ENCODE data around the gene CCDC83.
"Not testable (repeated sequence)": the region's sequence is repeated elsewhere in the genome, so short reads cannot be mapped to it uniquely, and the experiment has no call there.

Gene CCDC83

GRCh38 chr11:85835729-85836128, 19.5 kb upstream of the CCDC83 start:
- no peak for DNase-seq (ENCODE audit: low read depth in 2 of 2)

GRCh38 chr11:85840932-85841331, 14.3 kb upstream of the CCDC83 start:
- not testable (repeated sequence) for DNase-seq (ENCODE audit: low read depth in 2 of 2)

DNA sequence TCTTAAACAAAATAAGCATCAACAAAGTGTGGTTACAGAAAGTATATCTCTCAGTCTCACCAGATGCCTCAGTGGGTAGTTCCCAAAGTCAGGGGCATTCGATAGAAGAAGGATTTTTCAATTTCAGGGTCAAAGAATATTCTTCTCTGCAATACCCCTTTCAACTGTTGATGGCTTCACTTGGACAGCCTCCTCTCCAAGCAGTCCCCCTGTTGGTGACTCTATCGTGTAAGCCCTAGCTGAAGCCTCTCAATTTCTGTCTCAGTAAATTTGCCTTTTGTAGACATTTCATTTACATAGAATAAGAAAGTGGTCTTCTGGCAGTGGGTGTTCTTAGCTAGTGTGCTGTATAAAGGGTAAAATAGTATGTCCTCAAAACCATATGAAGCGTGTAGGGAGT, 11.3 kb upstream of the CCDC83 start:
- DNase-seq (ENCODE audit: low read depth in 2 of 2), result no peak

GRCh38 chr11:85844439-85845123, 10.6 kb upstream of the CCDC83 start:
- no peak for DNase-seq (ENCODE audit: low read depth in 2 of 2)

GRCh38 chr11:85845124-85845631, 10.0 kb upstream of the CCDC83 start:
- DNase-seq (ENCODE audit: low read depth in 2 of 2), result no peak

DNA sequence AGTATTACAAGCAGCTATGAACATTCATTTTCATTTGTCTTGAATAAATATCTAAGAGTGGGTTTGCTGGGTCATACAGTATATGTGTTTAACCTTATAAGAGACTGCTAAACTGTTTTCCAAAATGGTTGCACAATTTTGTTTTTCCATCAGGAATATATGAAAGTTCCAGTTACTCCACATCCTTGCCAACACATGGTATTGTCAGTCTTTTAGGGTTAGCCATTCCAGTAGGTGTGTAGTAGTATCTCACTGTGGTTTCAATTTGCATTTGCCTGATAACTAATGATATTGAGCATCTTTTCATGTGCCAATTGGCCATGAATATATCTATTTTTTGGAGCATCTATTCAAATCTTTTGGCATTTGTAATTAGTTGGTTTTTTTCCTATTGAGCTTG, 7.7 kb upstream of the CCDC83 start:
- no peak for DNase-seq (ENCODE audit: low read depth in 2 of 2)

GRCh38 chr11:85848006-85848405, 7.2 kb upstream of the CCDC83 start:
- DNase-seq (ENCODE audit: low read depth in 2 of 2), result no peak

DNA sequence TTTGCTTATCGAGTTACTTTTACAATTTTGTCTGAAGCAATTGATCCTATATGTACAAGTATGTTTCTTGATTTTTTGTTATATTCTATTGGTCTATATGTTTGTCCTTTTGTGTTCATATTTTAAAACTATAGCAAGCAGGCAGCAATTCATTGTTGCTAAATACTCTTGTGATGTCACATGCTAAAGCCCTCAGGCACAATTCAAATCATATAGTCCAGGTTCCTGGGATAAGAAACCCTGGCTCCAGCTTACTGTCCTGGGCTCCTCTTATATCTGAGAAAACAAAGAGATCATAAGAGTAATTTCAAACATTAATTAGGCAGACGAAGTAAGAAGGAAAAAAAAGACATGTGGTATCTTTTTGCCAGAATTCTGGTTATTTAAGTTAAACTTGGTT, 6.6 kb upstream of the CCDC83 start:
- no peak for DNase-seq (ENCODE audit: low read depth in 2 of 2)

DNA sequence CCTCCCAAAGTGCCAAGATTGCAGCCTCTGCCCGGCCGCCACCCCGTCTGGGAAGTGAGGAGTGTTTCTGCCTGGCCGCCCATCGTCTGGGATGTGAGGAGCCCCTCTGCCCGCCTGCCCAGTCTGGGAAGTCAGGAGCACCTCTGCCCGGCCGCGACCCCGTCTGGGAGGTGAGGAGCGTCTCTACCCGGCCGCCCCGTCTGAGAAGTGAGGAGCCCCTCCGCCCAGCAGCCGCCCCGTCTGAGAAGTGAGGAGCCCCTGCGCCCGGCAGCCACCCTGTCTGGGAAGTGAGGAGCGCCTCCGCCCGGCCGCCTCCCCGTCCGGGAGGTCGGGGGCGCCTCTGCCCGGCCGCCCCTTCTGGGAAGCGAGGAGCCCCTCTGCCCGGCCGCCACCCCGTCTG, 2.4 kb upstream of the CCDC83 start:
- DNase-seq (ENCODE audit: low read depth in 2 of 2), result not testable (repeated sequence)

DNA sequence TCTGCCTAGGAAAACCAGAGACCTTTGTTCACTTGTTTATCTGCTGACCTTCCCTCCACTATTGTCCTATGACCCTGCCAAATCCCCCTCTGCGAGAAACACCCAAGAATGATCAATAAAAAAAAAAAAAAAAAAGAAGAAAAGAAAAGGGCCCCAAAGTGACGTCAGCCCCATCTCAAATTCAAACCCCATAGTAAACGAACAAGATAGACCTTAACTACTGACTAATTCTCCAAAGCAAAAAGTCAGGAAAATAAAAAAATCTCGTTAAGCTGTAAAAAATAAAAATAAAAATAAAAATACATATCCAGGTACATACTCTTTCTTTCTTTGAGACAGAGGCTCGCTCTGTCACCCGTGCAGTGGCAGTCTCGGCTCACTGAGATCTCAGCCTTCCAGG, 1.6 kb upstream of the CCDC83 start:
- DNase-seq (ENCODE audit: low read depth in 2 of 2), result not testable (repeated sequence)

DNA sequence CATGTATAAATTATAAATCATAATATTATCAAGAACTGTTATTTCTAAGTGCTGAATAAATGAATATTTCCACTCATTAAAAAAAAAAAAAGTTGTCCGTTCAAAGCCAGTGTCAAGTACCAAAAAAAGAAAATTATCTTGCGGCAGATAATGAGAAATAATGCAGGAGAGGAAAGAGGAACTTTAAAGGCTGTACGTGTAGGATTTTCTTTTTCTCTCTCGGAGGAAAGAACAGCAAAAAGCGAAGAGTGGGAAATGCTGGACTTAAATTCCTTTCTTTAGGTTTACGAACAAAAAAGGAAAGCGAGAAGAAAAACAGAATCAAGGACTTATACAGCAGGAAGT, 999 bp upstream of the CCDC83 start:
- DNase-seq (ENCODE audit: low read depth in 2 of 2), result no peak

DNA sequence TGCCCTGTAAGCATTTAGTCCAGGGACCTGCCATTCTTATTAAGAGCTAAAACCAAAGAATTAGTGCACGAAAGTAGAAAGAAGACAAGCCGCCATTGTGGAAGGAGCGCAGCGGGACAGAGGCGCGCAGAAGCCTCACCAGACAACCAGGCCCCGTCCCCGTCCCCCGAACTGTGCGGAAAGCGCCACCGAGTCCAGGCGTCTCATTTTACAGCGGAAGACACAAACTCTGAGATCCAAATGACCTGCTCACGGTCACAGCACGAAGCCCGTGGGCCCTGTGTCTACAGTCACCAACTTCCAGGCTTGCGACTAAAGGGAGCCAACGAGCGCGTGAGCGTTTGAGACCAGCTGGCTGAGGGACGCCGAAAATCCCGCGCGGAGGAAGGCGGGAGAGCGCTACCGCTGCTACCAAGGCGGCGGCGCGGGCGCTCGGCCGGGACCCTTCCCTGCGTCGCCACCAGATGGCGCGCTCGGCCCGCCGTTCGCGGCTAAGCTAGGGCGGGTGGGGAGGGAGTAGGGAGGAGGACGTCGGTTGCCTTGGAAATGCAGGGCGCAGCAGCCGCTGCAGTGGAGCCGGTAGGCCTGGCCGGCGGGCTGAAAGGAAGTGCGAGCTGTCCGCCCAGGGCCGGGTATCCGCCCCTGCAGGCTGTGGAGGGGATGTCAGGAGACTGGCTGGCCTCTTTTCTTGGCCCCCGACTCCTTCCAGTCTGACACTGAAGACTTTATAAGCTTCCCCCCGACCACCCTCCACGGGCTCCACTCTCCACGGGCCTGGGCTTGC, 434 bp upstream of the CCDC83 start:
- peak; percentile 75 to 76 for DNase-seq (ENCODE audit: low read depth in 2 of 2)

- DNase-seq (ENCODE audit: low read depth in 2 of 2), result no peak
These were observed 1.9 kb downstream of the CCDC83 start for GRCh38 chr11:85857098-85857497.

DNA sequence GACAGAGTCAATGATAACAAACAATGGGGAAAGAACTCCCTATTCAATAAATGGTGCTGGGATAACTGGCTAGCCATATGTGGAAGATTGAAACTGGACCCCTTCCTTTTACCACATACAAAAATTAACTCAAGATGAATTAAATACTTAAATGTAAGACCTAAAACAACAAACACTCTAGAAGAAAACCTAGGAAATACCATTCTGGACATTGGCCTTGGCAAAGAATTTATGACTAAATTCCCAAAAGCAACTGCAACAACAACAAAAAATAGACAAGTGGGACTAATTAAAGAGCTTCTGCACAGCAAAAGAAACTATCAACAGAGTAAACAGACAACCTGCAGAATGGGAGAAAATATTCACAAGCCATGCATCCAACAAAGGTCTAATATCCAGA, 4.4 kb downstream of the CCDC83 start:
- not testable (repeated sequence) for DNase-seq (ENCODE audit: low read depth in 2 of 2)

DNA sequence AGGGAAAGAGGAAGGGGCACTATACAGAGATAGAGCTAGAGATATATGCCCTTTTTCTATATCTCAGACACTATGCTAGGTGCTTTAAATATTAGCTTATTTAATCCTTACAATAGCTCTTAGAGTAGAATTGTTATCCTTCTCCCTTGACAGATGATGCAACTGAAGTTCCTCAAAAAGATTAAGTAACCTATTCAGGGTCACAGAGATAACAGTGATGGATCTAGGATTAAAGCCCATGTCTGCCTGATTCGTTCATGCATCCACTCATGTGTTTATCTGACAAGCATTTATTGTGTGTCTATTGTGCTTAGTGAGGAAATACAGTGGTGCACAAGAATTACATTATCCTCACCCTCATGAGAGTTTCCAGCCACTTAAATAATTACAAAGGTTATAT, 8.7 kb downstream of the CCDC83 start:
- no peak for DNase-seq (ENCODE audit: low read depth in 2 of 2)

DNA sequence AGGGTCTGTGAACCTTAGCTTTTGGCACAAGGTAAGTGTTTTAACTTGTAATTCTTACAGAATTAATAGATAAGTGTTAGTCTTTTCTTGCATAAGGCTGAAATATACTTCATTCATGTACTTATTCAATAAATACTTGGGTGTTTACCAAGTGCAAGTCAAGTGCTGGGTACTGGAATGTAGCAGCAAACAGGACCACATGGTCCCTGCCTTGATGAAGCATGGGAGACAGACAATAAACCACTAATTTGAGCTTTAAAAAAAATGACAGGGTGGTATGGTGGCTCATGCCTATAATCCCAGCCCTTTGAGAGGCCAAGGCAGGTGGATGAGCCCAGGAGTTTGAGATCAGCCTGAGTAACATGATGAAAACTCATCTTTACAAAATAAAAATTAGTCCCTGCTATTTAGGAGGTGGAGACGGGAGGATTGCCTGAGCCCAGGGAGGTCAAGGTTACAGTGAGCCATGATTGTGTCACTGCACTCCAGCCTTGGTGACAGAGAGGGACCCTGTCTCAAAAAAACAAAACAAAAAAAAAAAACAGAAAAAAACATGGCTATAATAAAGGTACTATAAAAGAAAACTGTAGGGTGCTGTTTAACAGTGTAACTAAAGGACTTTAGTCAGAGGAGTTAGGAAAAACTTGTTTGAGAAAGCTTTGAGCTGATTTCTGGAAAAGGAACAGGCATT, 11.1 kb downstream of the CCDC83 start:
- DNase-seq (ENCODE audit: low read depth in 2 of 2), result no peak

- DNase-seq (ENCODE audit: low read depth in 2 of 2), result no peak
These were observed 12.6 kb downstream of the CCDC83 start for GRCh38 chr11:85867751-85868150.

GRCh38 chr11:85869781-85870180, 14.6 kb downstream of the CCDC83 start:
- DNase-seq (ENCODE audit: low read depth in 2 of 2), result no peak

DNA sequence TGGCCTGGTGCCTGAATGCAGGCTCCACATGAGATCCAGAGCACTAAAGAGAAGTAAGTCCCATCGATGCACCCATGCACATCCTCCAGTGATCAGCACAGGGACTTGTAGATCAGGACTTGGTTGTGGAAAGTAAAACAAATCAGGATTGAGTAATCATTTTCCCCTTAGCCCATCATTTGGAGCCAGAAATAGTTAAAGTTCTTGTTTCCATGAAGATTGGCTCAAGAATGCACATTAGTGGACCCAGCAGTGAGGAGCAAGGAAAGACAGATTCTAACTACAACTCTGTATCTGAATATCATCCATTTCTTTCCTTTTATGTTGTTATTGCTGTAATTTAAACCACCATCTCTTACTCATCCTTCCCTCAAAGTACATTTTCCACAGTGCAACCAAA, 19.1 kb downstream of the CCDC83 start:
- DNase-seq (ENCODE audit: low read depth in 2 of 2), result no peak

DNA sequence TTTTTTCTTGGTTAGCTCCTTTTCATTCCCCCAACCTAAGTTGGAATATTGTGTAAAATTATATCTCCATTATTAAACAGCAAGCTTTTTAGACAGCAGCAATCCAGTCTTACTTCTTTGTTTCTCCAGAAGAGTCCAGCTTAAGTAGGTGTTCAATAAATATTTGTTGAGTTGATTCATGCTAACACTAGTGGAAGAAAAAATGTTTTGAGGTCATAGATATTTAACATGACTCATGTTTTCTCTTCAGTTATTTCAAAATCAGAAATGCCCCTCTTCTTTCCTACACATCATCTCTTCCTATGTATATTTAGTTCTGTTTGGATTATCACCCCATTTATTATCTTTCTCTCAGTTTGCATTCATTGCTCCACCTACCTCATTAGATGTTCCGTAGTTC, 20.3 kb downstream of the CCDC83 start:
- peak in 1 of 2 experiments; percentile 44 for DNase-seq (ENCODE audit: low read depth in 2 of 2)

DNA sequence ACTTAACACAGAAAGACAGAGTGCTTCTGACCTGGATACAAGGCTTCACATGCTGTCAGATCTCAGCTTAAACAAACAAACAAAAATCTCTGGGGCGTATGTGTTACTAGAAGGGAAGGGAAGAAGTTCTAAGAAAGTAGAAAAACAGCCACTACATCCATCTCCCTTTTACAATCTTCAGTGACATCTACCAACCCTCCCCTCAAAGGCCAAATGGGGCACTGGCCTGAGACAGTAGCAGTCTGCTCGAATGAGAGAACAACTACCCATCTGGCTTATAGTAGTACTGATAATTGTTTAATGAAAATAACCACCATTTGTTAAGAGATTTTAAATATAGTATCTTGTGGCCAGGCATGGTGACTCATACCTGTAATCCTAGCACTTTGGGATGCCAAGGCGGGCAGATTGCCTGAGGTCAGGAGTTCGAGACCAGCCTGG, 29.4 kb downstream of the CCDC83 start:
- no peak for DNase-seq (ENCODE audit: low read depth in 2 of 2)
